Adipocyte (in vitro differentiated cells): ENCODE data around the gene TNFRSF19.

Source experiments
- DNase-seq: peaks from one replicate; pipeline ENCODE4 v3.0.0-alpha.2; 2015; ENCODE audit warnings: low read depth
- H3K27me3 ChIP-seq: replicated peaks from 2 replicates; pipeline ENCODE4 v1.7.0; 2013; ENCODE audit warnings: mild to moderate bottlenecking, low read length, moderate library complexity; ENCODE audit not compliant: control insufficient read depth, insufficient read depth
- H3K36me3 ChIP-seq: 2 replicates; pipeline ENCODE4 v1.7.0; 2013; ENCODE audit warnings: low read length, mild to moderate bottlenecking, moderate library complexity; ENCODE audit not compliant: control insufficient read depth, insufficient read depth, severe bottlenecking
- H3K4me1 ChIP-seq: 2 replicates; pipeline ENCODE4 v1.7.0; 2013; ENCODE audit warnings: mild to moderate bottlenecking, low read length, moderate library complexity; ENCODE audit not compliant: control insufficient read depth, insufficient read depth
- H3K4me3 ChIP-seq: 2 replicates; pipeline ENCODE4 v1.7.0; 2013; ENCODE audit warnings: mild to moderate bottlenecking, low read length, moderate library complexity
- H3K9ac ChIP-seq: 2 replicates; pipeline ENCODE4 v1.7.0; 2013; ENCODE audit warnings: mild to moderate bottlenecking, low read length, moderate library complexity
- H3K9me3 ChIP-seq: 2 replicates; pipeline ENCODE4 v1.7.0; 2013; ENCODE audit warnings: mild to moderate bottlenecking, low read length, moderate library complexity; ENCODE audit not compliant: control insufficient read depth

TNFRSF19 gene

DNA sequence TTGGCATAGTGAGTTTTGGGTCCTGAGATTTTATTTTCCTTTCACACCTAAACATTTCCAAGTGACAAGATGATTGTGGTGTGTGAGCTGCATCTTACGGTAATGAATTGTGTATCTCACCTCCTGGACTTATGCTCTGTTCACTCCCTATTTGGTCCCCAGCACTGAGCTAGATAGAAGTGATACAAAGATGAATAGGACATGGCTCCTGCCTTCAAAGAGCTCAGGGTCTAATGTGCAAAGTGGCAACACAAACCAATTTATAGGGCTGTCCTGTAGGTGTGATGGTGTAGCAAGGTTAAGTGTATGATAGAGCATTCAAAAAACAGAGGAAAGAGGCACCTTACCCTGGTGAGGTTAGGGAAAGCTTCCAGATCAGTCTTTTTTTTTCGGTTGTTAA is 17.6 kb upstream of the TNFRSF19 start:
- no peak overlapping the region for H3K4me3 ChIP-seq
- DNase-seq, result no peak
- no peaks in the 10 kb centered on the region for H3K4me1 ChIP-seq
- no peaks in the 10 kb centered on the region for H3K36me3 ChIP-seq
- no peaks in the 10 kb centered on the region for H3K27me3 ChIP-seq
- H3K9me3 ChIP-seq, result no peaks in the 10 kb centered on the region
- H3K9ac ChIP-seq, result no peak overlapping the region

DNA sequence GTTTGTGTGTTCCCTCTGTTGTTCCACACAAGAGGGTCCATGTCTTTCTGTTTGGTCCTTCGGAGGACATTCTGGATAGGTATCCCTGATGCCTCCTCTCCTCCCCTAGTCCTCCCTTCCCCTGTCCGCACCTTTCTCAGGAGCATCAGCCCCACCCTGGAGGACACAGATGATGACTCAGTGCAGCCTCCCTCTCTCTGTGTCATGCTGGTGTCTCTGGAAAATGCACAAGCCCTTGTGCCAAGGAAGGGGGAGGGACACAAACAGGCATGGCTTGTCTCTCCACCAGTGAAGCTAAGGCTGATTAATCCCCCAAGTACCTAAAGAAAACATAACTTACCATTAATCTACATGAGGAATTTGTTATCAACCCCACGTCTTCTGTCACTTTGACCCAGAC is 16.2 kb upstream of the TNFRSF19 start:
- Histone ChIP-seq H3K36me3 (no peaks in the 10 kb centered on the region), H3K9ac (no peak overlapping the region), H3K27me3 (no peaks in the 10 kb centered on the region), H3K4me3 (no peak overlapping the region), H3K4me1 (peaks cover 7% of the 10 kb centered on the region), H3K9me3 (no peaks in the 10 kb centered on the region)
- no peak for DNase-seq

DNA sequence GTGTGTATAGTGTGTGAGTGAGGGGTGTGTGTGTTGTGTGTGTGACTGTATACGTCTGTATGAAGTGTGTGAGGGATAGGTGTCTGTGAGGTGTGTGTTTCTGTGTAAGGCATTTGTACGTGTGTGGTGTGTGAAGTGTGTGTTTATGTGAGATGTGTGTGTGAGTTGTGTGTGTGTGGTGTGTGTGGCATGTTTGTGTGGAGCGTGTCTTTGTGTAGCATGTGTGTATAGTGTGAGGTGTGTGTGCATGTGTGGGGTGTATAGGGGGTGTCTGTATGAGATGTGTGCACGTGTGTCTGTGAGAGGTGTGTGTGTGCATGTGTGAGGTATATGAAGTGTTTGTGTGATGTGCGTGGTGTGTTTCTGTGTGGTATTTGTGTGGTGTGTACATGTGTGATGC is 13.2 kb upstream of the TNFRSF19 start:
- H3K4me3 ChIP-seq, result no peak overlapping the region
- H3K4me1 ChIP-seq, result peaks cover 18% of the 10 kb centered on the region
- no peaks in the 10 kb centered on the region for H3K27me3 ChIP-seq
- no peaks in the 10 kb centered on the region for H3K9me3 ChIP-seq
- no peaks in the 10 kb centered on the region for H3K36me3 ChIP-seq
- no peak overlapping the region for H3K9ac ChIP-seq
- no peak for DNase-seq

DNA sequence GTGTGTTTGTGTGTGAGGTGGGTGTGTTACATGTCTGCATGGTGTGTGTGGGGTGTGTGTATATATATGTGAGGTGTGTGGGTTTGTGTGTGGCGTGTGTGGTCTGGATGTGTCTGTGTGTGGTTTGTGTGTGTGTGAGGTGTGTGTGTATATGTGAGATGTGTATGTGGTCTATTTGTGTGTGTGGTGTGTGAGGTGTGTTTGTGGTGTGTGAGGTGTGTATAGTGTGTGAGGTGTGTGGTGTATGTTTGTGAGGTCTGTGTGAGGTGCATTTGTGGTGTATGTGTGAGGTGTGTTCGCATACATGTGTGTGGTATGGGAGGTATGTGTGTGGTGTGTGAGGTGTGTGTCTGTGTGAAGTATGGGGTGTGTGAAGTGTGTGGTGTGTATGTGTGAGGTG is 12.5 kb upstream of the TNFRSF19 start:
- DNase-seq, result no peak
- Histone ChIP-seq H3K9ac (no peak overlapping the region), H3K4me3 (no peak overlapping the region)

DNA sequence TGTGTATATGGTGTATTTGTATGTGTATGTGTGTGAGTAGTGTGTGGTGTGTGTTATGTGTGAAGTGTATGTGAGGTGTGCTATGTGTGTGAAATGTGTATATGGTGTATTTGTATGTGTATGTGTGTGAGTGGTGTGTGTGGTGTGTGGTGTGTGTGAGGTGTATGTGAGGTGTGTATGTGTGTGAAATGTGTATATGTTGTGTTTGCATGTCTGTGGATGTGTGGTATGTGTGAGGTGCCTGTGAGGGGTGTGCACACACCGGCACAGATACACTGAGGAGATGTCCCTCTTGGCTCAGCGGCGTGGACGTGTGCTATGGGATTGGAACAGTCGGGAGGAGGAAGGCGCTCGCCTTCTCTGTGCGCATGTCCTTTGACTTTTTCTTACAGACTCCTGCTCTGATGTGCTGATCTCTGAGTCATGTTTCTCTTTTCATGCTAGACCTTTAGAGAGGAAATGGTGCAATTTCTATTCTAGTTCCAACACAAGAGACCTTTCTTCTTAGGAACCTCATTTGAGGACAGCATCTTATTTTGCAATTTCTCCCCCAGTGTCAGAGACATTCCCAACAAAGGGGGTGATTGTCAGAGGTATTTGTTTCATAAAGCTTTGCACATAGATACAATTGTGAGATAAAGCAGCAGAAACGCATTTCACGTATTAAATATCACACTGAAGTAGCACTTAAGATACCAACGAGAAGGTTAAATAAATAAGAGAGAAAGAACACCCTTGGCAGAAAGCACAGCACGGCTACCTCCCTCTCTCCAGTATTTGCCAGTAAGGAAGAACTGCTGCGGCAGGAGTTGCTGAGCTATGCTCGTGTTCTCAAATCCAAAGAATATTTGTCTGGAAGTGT is 11.3 kb upstream of the TNFRSF19 start:
- Histone ChIP-seq H3K27me3 (no peaks in the 10 kb centered on the region), H3K4me3 (peak overlapping the region; percentile 68)
- DNase-seq, result peak; percentile 90

More for the DNA sequence above, 12.5 kb upstream of the TNFRSF19 start:
- Histone ChIP-seq H3K4me1 (peaks cover 18% of the 10 kb centered on the region), H3K36me3 (no peaks in the 10 kb centered on the region), H3K27me3 (no peaks in the 10 kb centered on the region), H3K9me3 (no peaks in the 10 kb centered on the region)

DNA sequence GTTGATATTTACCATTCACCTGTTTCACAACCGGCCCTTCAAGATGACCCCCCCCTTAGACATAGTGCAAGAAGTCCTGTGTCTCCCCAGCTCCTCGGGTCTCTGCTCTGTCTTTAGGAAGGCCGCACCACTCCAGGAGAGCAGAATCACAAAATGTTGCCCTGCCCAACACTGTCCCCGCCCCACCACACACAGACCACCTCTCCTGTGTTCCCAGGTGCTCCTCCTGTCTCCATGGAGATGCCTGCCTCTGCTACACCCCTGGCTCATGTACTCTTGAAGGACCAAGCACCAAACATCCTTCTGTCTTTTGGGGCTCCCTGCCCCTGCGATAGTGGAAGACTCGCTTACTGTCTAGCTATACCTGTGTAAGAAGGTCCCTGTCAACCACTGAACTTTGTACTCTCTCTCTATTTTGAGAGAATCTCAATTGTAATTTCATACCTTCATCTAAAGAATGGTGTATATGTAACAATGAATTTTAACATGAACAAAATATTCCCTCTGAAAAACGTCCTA is 9.6 kb upstream of the TNFRSF19 start:
- no peaks in the 10 kb centered on the region for H3K9me3 ChIP-seq
- no peak overlapping the region for H3K9ac ChIP-seq
- H3K4me1 ChIP-seq, result peaks cover 18% of the 10 kb centered on the region
- H3K36me3 ChIP-seq, result no peaks in the 10 kb centered on the region
- no peak overlapping the region for H3K4me3 ChIP-seq
- DNase-seq, result no peak
- H3K27me3 ChIP-seq, result no peaks in the 10 kb centered on the region

More for the DNA sequence above, 11.3 kb upstream of the TNFRSF19 start:
- Histone ChIP-seq H3K36me3 (no peaks in the 10 kb centered on the region), H3K4me1 (peaks cover 18% of the 10 kb centered on the region), H3K9ac (peak overlapping the region; percentile 63), H3K9me3 (no peaks in the 10 kb centered on the region)

DNA sequence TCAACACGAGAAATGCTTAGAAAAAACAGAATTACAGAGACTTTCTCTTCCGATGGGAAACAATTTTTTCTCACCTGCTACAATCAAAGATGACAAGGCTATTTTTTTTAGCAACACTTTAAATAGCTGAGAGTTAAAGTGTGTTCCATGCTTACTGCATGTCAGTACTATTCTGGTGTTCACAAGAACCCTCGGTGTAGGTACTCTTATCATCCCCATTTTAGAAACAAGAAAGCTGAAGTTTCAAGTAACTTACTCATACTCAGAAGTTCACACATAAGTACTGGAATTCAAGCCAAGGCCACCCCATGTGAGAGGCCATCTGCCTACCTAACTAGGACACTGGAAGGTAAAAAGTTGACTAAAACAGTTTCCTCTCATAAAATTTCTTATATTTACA is 9.0 kb upstream of the TNFRSF19 start:
- Histone ChIP-seq H3K36me3 (no peaks in the 10 kb centered on the region), H3K9ac (no peak overlapping the region), H3K27me3 (peaks cover 5% of the 10 kb centered on the region), H3K9me3 (no peaks in the 10 kb centered on the region), H3K4me3 (no peak overlapping the region), H3K4me1 (peaks cover 18% of the 10 kb centered on the region)
- no peak for DNase-seq

DNA sequence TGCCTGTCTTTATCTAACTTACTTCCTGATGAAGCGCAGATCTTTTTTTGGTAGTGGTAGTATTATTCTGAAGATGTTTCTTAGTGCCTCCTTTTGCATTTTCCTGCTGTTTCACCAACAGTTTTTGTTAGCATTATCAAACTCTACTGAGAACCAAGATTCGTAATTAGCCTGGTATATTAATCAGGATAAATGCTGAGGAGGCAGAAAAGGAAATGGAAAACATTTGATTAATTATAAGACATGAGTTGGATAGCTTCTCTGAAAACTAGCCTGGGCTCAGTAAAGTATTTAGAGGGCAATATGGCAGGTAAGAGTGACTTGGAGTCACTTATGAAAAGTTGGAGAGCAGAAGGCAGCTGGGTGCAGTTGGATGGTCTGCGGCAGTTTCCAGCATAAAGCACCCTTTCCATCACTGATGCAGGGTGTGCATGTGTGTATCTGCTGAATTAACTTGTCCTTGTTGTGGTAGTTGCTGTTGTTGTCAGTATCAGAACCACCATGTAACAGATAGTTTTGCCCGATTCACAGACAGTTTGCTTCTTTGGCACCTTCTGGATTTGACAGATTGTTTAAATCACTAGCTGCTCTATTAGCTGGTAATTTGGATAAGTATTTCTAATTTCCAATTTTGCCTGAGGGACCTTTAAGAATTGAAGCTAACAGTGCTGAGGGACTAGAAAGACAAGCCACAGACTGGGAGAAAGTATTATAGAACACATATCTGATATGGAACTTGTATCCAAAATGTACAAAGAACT is 6.9 kb upstream of the TNFRSF19 start:
- peaks cover 8% of the 10 kb centered on the region for H3K27me3 ChIP-seq
- no peak overlapping the region for H3K9ac ChIP-seq
- no peak for DNase-seq
- H3K36me3 ChIP-seq, result no peaks in the 10 kb centered on the region
- H3K4me3 ChIP-seq, result no peak overlapping the region
- H3K4me1 ChIP-seq, result peaks cover 18% of the 10 kb centered on the region
- no peaks in the 10 kb centered on the region for H3K9me3 ChIP-seq

DNA sequence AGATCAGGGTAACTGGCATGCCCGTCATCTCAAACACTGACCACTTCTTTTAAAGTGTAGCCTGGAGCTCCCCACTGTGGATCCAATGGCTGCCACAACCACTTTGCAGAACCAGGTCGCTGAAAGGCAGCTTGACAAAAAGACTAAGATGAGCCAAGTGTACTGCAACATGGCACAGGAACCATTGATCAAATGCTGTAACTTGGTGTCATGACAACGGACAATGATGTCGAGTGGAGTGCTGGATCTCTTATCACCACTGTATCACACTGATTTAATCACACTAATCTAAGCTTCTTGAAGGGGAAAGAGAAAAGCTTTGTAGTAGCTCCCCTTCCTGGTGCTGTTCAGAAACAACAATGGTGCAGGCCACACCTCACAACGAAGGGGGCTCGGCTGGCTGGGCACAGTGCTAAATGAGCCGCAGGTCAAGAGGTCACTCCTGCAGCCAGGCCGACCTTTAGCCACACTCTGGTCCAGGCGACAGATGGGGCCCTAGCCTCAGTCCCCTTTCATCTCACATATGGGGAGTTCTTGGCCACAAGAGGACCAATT is 2.2 kb upstream of the TNFRSF19 start:
- no peak overlapping the region for H3K9ac ChIP-seq
- H3K36me3 ChIP-seq, result no peaks in the 10 kb centered on the region
- no peak overlapping the region for H3K4me3 ChIP-seq
- H3K9me3 ChIP-seq, result no peaks in the 10 kb centered on the region
- peaks cover 8% of the 10 kb centered on the region for H3K27me3 ChIP-seq
- peaks cover 10% of the 10 kb centered on the region for H3K4me1 ChIP-seq
- DNase-seq, result no peak

DNA sequence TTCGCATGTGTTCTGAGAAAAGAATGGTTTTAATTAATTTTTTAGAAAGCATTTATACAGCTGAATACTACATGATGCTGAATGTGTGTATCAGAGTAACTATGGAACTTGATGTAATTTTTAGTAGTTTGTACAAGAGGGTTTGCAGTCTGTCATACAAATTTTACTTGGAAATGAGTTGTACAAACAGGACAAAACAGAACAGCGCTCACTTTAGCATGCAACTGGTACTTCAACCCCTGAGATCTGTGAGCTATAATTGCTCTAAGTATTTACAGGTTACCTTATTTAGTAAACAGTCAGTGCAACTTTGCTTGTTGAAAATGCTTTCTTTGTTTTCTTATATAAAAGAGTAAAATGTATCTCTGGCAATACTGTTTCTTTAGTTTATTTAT is 706 bp downstream of the TNFRSF19 start:
- Histone ChIP-seq H3K9me3 (no peaks in the 10 kb centered on the region), H3K4me1 (peaks cover 10% of the 10 kb centered on the region), H3K36me3 (no peaks in the 10 kb centered on the region), H3K9ac (no peak overlapping the region), H3K27me3 (peaks cover 8% of the 10 kb centered on the region), H3K4me3 (no peak overlapping the region)
- peak; percentile 9 for DNase-seq

DNA sequence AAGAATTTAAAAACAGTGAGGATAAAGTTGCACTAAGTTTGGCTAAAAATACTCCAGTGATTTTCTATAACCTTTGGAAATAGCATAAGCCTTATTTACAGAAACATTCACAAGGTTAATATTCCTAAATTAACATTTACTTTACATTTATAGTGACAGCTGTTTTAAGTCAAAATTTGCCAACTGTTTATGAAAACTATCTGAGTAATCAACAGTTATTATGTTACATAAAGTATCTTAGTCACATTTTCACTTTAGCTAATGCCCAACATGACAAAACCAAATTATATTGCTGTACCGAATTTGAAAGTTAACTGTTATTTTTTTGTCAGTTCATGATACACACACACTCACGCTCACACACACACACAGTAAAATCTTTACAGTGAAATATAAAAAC is 1.2 kb downstream of the TNFRSF19 start:
- DNase-seq, result no peak
- H3K4me3 ChIP-seq, result no peak overlapping the region
- H3K27me3 ChIP-seq, result peaks cover 6% of the 10 kb centered on the region
- H3K36me3 ChIP-seq, result no peaks in the 10 kb centered on the region
- H3K4me1 ChIP-seq, result peaks cover 10% of the 10 kb centered on the region
- H3K9me3 ChIP-seq, result no peaks in the 10 kb centered on the region
- no peak overlapping the region for H3K9ac ChIP-seq
